C4-2B (cell line): ENCODE data around the gene CAMK1D.

Source experiments
- ZFX ChIP-seq: fragments of 450-650 bp; IDR thresholded peaks from 2 replicates; pipeline ENCODE4 v1.6.1; 2017
- TF ChIP-seq, protein P1 (sequence below): fragments of 450-650 bp; conservative IDR thresholded peaks from 2 replicates; pipeline ENCODE4 v1.5.1; 2017; ENCODE audit warnings: mild to moderate bottlenecking

DNA sequence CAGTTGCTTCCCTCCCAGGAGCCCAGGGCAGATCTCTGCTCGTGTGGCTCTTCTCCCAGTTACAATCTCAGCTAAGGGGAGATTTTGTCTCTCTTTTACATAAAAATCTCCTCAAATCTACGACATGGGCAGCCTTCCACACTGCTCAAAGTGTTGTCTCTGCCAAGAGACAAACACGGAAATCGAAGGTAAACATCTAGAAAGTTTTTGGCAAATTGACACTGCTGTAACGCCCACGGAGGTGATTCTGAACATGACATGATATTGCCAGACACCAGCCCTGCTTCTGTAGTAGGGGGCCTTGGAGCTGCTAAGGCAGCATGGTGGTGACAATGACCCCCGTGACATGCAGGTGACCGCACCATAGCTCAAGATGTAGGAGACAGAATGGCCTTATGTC, 523.8 kb downstream of the CAMK1D start:
- TF ChIP-seq, protein P1, sequence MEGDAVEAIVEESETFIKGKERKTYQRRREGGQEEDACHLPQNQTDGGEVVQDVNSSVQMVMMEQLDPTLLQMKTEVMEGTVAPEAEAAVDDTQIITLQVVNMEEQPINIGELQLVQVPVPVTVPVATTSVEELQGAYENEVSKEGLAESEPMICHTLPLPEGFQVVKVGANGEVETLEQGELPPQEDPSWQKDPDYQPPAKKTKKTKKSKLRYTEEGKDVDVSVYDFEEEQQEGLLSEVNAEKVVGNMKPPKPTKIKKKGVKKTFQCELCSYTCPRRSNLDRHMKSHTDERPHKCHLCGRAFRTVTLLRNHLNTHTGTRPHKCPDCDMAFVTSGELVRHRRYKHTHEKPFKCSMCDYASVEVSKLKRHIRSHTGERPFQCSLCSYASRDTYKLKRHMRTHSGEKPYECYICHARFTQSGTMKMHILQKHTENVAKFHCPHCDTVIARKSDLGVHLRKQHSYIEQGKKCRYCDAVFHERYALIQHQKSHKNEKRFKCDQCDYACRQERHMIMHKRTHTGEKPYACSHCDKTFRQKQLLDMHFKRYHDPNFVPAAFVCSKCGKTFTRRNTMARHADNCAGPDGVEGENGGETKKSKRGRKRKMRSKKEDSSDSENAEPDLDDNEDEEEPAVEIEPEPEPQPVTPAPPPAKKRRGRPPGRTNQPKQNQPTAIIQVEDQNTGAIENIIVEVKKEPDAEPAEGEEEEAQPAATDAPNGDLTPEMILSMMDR: no peak
- no peak for TF ChIP-seq ZFX
